HG03175 (cell line): Measurements from ENCODE around the gene ATP11B.
A peak's percentile ranks its signal among the peaks of the same experiment; 100 is the strongest.
"Not testable (repeated sequence)": the region's sequence is repeated elsewhere in the genome, so short reads cannot be mapped to it uniquely, and the experiment has no call there.

Experiments
- ATAC-seq: cut with Tn5 transposase; IDR thresholded peaks from one replicate; pipeline ENCODE4 v1.9.1; 2021; ENCODE audit warnings: mild to moderate bottlenecking, moderate library complexity; ENCODE audit not compliant: unreplicated experiment

Gene ATP11B

DNA sequence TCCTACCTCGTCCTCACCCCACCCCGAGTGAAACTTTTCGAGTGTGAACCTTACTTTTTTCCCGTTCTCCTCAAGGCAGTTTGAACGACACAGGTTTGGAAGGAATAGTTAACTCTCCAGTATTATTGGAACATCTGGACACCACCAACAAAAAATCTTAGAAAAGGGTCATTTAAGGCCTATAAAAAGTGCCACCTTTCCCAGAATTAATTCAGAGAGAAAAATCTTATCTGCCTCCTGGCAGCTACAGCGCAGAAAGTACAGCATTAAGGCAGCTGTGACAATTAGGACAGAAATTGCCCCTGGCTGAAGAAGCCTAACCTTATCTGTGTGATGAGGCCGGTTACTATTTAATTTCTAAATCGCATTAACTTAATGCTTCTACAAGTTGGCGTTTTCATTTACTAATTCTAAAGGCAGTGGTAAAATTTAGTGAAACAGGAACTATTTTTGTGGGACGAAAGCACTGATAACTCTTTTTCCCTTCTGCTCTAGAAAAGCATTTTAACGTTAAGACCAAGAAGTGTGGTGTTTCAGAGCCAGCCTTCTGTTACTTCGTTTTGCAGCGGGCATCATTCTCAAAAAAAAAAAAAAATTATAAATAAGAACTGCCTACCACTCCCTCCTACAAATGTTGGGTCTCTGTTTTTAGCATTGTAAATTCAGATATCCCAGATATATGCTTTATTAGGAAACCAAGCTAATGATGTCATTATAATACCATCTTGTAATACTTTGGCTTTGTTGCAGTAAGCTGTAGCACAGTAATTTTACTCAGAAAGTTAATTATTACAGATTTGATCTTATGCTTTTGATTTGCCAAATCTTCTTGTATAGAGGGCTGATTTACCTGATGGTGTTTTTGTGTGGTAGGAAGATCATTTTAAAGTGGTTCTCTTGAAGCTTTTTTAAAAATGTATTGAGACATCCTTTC lies 1.4 kb downstream of the ATP11B start:
- ATAC-seq: no peak

DNA sequence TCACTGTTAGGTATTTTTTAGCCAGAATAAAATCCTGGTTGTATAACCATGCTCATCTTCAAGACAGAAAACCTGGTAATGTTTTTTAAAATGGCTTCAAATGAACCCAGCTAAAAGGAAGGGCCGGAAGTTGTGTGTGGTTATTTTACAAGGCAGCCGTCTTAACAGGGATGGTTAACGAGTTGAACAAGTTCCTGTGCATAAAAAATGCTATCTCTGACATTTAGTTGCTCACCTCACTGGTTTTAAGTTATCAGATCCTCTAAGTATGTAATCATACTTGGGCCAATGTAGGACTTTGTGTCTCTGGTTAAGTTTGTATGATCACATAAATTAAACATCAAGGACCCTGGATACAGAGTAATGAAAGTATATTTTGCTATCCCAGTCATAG lies 2.1 kb downstream of the ATP11B start:
- ATAC-seq: peak; percentile 34

- ATAC-seq: no peak
Observed at GRCh38 chr3:182796310-182796709, 3.0 kb downstream of the ATP11B start.

GRCh38 chr3:182797876-182798275 lies 4.6 kb downstream of the ATP11B start:
- no peak for ATAC-seq

GRCh38 chr3:182799143-182799542 lies 5.8 kb downstream of the ATP11B start:
- not testable (repeated sequence) for ATAC-seq

GRCh38 chr3:182800508-182800907 lies 7.2 kb downstream of the ATP11B start:
- no peak for ATAC-seq

GRCh38 chr3:182802413-182803390 lies 9.4 kb downstream of the ATP11B start:
- no peak for ATAC-seq

GRCh38 chr3:182803596-182803995 lies 10.3 kb downstream of the ATP11B start:
- no peak for ATAC-seq

DNA sequence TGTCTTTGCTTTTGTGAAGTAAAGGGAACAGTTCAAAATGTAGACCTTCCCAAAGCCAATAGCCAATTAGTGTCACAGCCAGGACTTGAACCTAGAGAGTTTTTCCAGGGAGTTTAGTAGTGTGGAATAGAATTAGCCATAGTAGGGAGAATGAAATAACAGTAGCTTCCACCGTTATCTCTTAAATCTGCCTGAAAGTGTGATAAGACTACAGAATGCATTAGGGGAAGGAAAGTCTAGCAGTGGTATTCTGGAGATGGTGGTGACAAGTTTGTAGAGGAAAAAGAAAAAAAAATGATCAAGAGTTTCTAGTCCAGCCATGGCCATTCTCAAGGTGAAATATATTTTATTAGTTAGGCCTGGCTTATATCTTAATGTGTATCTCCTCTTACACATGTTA lies 13.8 kb downstream of the ATP11B start:
- ATAC-seq: no peak

GRCh38 chr3:182808041-182808770 lies 14.9 kb downstream of the ATP11B start:
- no peak for ATAC-seq

GRCh38 chr3:182809531-182809930 lies 16.2 kb downstream of the ATP11B start:
- no peak for ATAC-seq

GRCh38 chr3:182810574-182811268 lies 17.4 kb downstream of the ATP11B start:
- ATAC-seq: no peak

GRCh38 chr3:182811269-182811596 lies 17.9 kb downstream of the ATP11B start:
- ATAC-seq: no peak

GRCh38 chr3:182812123-182812522 lies 18.8 kb downstream of the ATP11B start:
- no peak for ATAC-seq

DNA sequence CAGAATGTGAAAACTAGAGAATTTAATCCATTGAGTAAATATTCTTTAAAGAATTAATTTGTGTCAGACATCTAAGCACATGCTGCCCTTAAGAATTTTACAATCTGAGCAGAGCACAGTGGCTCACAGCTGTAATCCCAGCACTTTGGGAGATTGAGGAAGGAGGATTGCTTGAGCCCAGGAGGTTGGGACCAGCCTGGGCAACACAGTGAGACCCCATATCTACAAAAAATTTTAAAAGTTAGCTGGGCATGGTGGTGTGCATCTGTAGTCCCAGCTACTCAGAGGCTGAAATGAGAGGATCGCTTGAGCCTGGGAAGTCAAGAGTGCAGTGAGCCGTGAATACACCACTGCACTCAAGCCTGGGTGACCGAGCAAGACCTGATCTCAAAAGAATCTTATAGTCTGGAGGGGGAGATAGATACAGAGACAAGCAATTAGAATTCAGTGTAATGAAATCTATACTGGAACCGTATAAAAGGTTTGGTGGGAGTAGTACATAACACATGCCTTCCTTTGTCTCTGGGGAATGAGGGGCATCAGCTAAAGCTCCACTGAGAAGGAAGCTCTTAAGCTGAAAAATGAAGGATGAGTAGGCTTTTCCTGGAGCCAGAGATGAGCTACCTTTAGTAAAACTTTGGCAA lies 21.2 kb downstream of the ATP11B start:
- no peak for ATAC-seq

DNA sequence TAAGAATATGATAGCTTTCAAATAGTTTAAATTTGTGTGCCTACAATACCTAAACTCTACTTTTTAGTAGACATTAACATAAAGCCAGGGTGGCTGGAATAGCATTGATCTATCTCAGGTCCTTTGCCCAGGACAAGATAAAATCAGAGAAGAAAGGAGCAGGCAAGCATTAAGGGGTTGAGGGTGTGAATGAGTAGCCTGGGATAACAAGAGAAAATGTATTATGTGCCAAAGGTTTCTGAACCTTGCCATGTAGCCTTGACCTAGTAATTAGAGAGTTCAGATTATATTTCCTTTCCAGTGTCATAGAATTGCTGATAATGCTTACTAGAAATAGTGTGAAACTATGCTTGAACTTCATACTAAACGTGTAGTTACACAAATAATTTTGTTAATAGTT lies 22.9 kb downstream of the ATP11B start:
- no peak for ATAC-seq

DNA sequence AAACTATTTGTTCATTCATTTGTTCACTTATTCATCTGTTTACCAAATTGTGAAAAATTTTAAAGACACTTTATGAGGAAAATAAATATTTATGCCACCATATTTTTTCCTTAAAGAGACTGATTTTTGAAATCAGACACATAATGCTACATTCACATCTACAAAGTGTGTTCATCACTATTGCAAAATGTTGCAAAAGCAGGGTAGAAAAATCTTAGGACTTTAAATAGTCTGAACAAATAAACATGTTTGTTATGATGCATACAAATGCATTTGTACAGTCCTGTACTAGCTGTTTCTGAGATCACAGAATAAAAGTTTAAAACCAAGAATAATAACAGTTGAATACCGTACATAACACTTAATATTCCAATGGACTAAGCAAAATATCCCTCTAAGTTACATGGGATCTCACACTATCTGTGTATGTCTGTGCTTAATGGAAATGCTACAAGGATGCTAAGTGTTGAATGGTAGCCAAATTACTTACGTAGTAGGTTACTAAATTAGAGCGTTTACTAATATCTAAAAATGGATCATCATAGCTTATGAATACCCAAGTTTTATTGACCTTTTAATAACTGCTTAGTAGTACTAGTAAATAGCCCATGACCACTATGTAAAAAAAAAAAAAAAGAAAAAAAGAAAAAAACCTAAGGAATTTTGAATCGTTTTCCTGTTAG lies 25.1 kb downstream of the ATP11B start:
- no peak for ATAC-seq

DNA sequence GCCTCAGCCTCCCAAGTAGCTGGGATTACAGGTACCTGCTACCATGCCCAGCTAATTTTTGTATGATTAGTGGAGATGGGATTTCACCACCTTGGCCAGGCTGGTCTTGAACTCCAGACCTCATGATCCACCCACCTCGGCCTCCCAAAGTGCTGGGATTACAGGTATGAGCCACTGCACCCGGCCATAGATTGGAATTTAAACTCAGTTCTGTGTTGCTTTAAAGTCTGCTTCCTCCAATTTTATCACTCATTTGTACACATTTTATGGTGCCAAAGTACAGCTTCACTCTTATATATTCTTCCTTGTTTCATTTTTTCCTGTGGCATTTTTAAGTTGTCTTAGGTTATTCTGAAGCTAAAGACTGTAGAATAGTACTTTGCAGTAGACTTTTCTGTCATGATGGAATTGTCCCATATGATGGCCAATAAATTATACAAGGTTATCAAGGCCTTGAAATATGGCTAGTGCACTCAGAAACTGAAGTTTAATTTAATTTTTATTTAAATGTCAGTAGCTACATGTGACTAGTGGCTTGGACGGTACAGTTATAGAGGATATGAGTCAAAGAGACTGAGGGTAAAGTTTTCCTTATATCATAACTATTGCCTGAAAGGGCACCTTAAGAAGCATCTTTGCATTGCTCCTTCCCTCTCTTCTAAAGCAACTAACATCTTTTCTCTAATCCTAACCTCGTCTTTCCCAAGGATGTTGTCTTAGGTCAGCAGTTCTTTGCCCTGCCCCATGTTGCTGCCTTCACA lies 28.1 kb downstream of the ATP11B start:
- ATAC-seq: no peak

GRCh38 chr3:182822260-182822659 lies 29.0 kb downstream of the ATP11B start:
- not testable (repeated sequence) for ATAC-seq
